Activated T-cell treated with anti-CD3 and anti-CD28 coated beads, Interleukin-2, amount 50 U/mL, for 24 hours (primary cell): ENCODE results near the gene VPS37B.

Experiments
- DNase-seq: peaks from one replicate; pipeline ENCODE4 v3.0.0-alpha.2; 2020
- H3K27ac Mint-ChIP-seq: 2 replicates; pipeline ENCODE4 v1.8.0; 2020; ENCODE audit warnings: mild to moderate bottlenecking, mixed read lengths
- H3K27me3 Mint-ChIP-seq: 2 replicates; pipeline ENCODE4 v1.8.0; 2020; ENCODE audit warnings: mixed read lengths
- H3K36me3 Mint-ChIP-seq: 2 replicates; pipeline ENCODE4 v1.8.0; 2020; ENCODE audit warnings: low read depth, mixed read lengths
- H3K4me1 Mint-ChIP-seq: 2 replicates; pipeline ENCODE4 v1.8.0; 2020; ENCODE audit warnings: low read depth, mixed read lengths
- H3K4me3 Mint-ChIP-seq: 2 replicates; pipeline ENCODE4 v1.8.0; 2020; ENCODE audit warnings: mild to moderate bottlenecking, moderate library complexity, mixed read lengths
- H3K9me3 Mint-ChIP-seq: 2 replicates; pipeline ENCODE4 v1.8.0; 2020; ENCODE audit warnings: mixed read lengths

VPS37B gene

DNA sequence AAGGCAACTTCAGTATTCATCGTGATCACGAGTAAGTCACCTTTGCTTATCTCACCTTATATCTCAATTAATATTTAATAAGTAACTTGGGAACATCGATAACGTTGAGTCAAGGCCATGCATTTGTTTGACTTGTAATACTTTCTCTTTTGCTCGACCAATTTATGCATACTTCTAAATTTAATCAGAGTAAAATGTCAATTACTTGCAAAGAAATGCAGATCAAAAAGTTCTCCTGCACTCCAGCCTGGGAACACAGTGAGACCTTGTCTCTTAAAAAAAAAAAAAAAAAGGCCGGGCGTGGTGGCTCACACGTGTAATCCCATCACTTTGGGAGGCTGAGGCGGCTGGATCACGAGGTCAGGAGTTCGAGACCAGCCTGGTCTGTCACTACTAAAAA lies 72.5 kb downstream of the VPS37B start:
- H3K4me1 Mint-ChIP-seq = peaks cover 4% of the 10 kb centered on the region
- DNase-seq = no peak
- H3K27me3 Mint-ChIP-seq = peaks cover 2% of the 10 kb centered on the region
- H3K9me3 Mint-ChIP-seq = no peaks in the 10 kb centered on the region
- no peak overlapping the region for H3K27ac Mint-ChIP-seq
- H3K4me3 Mint-ChIP-seq = no peak overlapping the region
- no peaks in the 10 kb centered on the region for H3K36me3 Mint-ChIP-seq

DNA sequence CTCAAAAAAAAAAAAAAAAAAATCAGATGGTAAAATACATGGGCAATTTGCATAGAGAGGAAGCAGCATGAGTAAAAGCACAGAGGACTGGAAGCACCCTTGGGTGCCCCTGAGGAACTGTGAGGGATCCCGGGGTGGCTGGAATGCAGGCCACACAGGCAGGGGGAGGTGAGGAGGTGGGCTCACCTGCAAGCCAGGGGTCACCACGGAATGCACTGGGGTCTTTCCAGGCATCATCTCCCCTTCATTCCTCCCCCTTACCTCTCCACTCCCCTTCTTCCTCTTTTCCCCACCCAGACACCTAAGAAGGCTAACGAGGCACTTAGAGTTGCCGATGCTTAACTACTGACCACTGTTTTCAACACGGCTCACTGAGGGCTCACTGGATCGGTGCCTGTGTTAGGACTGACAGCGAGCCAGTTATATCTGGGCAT lies 75.1 kb downstream of the VPS37B start:
- DNase-seq = no peak
- peaks cover under 1% of the 10 kb centered on the region for H3K4me1 Mint-ChIP-seq
- no peak overlapping the region for H3K4me3 Mint-ChIP-seq
- no peaks in the 10 kb centered on the region for H3K9me3 Mint-ChIP-seq
- H3K27ac Mint-ChIP-seq = no peak overlapping the region
- peaks cover 2% of the 10 kb centered on the region for H3K27me3 Mint-ChIP-seq
- no peaks in the 10 kb centered on the region for H3K36me3 Mint-ChIP-seq

GRCh38 chr12:122820138-122820537 lies 75.8 kb downstream of the VPS37B start:
- Mint-ChIP-seq H3K9me3 (no peaks in the 10 kb centered on the region), H3K4me3 (no peak overlapping the region), H3K36me3 (no peaks in the 10 kb centered on the region), H3K27me3 (peaks cover 2% of the 10 kb centered on the region), H3K27ac (no peak overlapping the region), H3K4me1 (no peaks in the 10 kb centered on the region)
- DNase-seq = no peak

- Mint-ChIP-seq H3K9me3 (no peaks in the 10 kb centered on the region), H3K4me3 (no peak overlapping the region), H3K4me1 (no peaks in the 10 kb centered on the region), H3K36me3 (no peaks in the 10 kb centered on the region), H3K27ac (no peak overlapping the region), H3K27me3 (no peaks in the 10 kb centered on the region)
- no peak for DNase-seq
These were observed 76.6 kb downstream of the VPS37B start for GRCh38 chr12:122819209-122819785.
